GM18861 (cell line): ENCODE data around the gene SERINC5.

ENCODE experiments used
- ATAC-seq: cut with Tn5 transposase; IDR thresholded peaks from one replicate; pipeline ENCODE4 v1.9.1; 2021; ENCODE audit not compliant: unreplicated experiment

Gene SERINC5

GRCh38 chr5:80072103-80073073, 183.5 kb downstream of the SERINC5 start:
- no peak for ATAC-seq

GRCh38 chr5:80071510-80072021, 184.3 kb downstream of the SERINC5 start:
- ATAC-seq = no peak

DNA sequence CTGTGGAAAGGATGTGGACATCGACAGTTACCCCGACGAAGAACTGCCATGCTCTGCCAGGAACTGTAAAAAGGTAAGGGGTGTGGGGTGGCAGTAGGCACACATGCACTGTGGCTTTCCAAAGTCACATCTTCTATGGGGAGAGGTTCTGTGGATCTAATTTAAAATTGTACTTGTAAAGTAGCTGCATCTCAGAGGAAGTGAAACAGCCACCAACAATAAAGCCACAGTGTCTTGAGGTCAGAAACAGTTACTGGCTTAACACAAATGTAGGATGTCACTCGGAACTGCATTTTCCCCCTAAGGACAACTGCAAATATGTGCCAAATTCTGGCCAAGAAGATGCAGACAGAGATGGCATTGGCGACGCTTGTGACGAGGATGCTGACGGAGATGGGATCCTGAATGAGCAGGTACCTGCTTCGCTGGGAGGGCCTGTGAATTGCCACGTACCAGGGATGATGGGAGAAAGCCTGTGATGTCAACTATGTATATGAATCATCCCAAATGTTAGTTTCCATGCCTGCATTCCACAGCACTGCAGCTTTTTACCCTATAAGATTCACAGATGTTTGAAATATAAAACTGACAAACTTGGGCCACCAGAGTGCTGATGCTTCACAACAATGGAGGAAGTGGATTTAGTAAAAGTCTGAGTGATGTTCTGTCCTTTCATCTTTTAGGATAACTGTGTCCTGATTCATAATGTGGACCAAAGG, 185.4 kb downstream of the SERINC5 start:
- ATAC-seq = peak; percentile 72

- ATAC-seq = peak; percentile 12
Measured at GRCh38 chr5:80069918-80070318, 185.9 kb downstream of the SERINC5 start.

DNA sequence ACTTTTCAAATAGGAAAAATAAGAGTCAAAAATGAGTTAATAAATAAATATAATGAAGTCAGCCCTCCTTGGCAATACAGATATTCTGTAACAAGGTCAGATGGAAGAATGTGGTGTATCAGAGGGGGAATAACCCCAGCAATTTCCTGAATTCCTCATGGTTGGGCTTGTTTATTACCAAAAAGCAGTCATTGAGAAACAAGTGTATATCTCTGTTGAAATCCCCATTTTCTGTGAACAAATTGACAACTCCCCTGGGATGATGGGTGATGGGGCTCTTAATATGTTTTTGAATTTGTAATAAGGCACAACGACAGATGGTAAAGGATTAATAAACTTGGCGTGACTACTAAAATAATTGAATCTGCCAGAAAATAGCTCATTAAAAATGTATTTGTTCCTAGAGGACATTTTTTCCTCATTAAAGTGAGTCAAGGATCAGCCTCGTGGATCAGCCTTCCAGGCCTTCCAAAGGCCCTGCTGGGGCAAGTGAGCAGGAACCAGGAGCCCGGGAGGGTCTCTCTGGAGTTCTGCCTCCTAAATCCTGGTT, 186.5 kb downstream of the SERINC5 start:
- no peak for ATAC-seq

DNA sequence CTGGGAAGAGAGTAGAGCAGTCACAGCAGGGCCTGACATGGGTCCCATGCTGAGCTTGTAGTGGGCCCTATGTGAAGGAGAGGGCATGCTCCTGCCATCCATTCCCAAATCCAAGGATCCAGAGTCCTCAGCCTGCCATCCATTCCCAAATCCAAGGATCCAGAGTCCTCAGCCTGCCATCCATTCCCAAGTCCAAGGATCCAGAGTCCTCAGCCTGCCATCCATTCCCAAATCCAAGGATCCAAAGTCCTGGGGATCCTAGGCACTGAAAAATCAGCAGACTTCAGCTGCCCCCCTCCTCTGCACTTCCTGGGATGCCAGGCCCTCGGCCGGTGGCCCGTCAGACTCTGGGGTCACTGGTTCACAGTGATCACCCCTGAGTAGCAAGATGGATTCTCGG, 187.1 kb downstream of the SERINC5 start:
- ATAC-seq = no peak

DNA sequence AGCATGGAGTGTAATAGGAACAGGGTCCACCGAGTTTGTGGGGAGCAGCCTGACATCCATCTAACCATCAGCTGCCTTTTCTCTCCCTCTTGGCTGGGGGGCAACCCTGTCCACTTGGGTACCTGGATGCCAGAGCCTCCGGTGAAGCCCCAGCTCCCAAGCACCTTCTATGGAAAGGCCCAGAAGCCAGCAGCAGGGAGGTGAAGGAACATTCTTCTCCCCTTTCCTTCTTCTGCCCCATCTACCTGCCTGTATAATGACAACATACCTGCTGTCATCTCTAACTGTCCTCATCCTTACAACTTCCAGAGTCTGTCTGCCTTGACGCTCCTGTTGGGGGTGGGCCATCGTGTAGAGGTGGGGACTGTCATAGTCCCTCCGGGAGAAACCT, 187.6 kb downstream of the SERINC5 start:
- ATAC-seq = no peak

DNA sequence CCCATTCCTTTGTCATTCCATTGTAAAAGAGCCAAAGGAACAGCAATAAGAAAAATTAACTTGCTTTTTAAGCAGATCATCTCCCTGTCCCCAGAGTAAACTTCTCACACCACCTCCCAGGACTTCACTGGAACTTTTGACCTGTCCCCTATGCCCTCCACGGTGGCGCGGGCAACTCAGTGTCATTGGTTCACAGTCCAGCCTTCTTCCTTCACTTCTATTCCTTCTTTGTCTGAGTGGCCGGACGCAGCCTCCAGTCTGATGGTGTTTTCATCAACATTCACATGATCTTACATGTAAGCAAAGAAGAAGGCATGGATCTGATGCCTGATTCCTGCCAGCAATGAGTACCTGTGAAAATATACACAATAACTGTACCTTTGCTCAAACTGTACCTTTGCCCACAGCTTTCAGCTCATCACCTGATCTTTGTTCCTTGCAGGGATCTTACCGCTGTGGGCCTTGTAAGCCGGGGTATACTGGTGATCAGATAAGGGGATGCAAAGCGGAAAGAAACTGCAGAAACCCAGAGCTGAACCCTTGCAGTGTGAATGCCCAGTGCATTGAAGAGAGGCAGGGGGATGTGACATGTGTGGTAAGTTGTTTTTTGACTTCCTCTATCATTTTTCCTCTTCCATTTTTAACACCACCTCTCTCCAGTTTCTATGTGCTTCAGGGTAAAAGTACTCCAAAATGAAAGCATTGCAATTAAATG, 188.2 kb downstream of the SERINC5 start:
- ATAC-seq = no peak

GRCh38 chr5:80067016-80067415, 188.8 kb downstream of the SERINC5 start:
- no peak for ATAC-seq

DNA sequence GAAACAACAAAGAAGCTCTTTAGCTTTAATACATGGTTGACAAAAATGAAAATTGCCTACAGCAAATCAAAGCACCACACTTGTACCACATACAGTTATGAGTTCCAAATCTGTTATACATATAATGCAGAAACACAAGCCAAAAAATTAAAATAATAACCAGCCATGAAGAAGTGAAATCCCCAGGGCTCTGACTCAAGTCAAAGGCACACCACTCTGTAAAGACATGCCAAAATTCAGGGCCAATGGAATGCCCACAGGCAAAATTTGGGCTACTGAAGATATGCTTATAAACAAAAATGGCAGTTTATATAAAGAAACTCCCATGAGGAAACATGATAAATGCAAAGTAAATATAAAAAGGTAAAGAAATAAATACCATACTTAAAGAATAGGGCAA, 191.7 kb downstream of the SERINC5 start:
- ATAC-seq = no peak
